ENCODE data around the gene ARHGAP31.

GRCh38 chr3:119409844-119410243 lies 115.7 kb downstream of the ARHGAP31 start:
- TF ChIP-seq ELF4 (IDR thresholded peaks at IDR 0.05) (no peak), FOXM1 (IDR thresholded peaks at IDR 0.05; ENCODE audit: borderline replicate concordance) (no peak), FOXA1 (IDR thresholded peaks at IDR 0.05) (no peak), NFRKB (IDR thresholded peaks at IDR 0.05) (no peak), SP1 (IDR thresholded peaks at IDR 0.05) (no peak), SUZ12 (IDR thresholded peaks at IDR 0.05) (no peak), ARNT (IDR thresholded peaks at IDR 0.05) (no peak), TARDBP (IDR thresholded peaks at IDR 0.05) (no peak), FOXK2 (IDR thresholded peaks at IDR 0.05) (no peak), CTBP1 (IDR thresholded peaks at IDR 0.05; ENCODE audit: borderline replicate concordance) (no peak)

Measured in HEK293T (cell line).